GM21390 (cell line): ENCODE results near the gene KLHL12.

Experiments
- ATAC-seq: cut with Tn5 transposase; IDR thresholded peaks from one replicate; pipeline ENCODE4 v1.9.1; 2021; ENCODE audit not compliant: unreplicated experiment

Gene KLHL12

GRCh38 chr1:202844259-202844658 is 82.8 kb downstream of the KLHL12 start:
- ATAC-seq = no peak

- no peak for ATAC-seq
These were observed 84.0 kb downstream of the KLHL12 start for GRCh38 chr1:202843081-202843480.
